Esophagus squamous epithelium (tissue), 5 donors: Measurements from ENCODE around the gene KAZN. TPM values are rescaled to one million over a fixed set of nuclear protein-coding genes. Genes with fewer than 3 reads are reported as not detected.

Experiments
- DNase-seq: peaks from one replicate; lab custom pipeline; 2025; lab: John Stamatoyannopoulos, UW
- H3K27ac ChIP-seq, 4 donors: fragments of 200-600 bp; sonication (generic); one replicate each; pipeline ENCODE4 v1.5.1; 2016 to 2019; ENCODE audit warnings: mild to moderate bottlenecking in 1 of 4
- H3K27me3 ChIP-seq, 4 donors: fragments of 200-600 bp; sonication (generic); 1 replicate in 3 of 4; 2 replicates in 1 of 4; pipeline versions ENCODE4 v1.5.1 to v1.6.0; 2017 to 2021; ENCODE audit warnings: antibody characterized with exemption in 1 of 4
- H3K36me3 ChIP-seq, 3 donors: fragments of 200-600 bp; sonication (generic); one replicate each; pipeline ENCODE4 v1.5.1; 2016 to 2019
- H3K4me1 ChIP-seq, 3 donors: fragments of 200-600 bp; sonication (generic); one replicate each; pipeline ENCODE4 v1.5.1; 2017 to 2019
- H3K4me3 ChIP-seq, 4 donors: fragments of 200-600 bp; sonication (generic); 1 replicate in 3 of 4; 2 replicates in 1 of 4; pipeline ENCODE4 v1.5.1; 2016 to 2019; ENCODE audit warnings: mild to moderate bottlenecking in 2 of 4, moderate library complexity in 1 of 4
- H3K9me3 ChIP-seq, 3 donors: fragments of 200-600 bp; sonication (generic); one replicate each; pipeline ENCODE4 v1.5.1; 2016 to 2019
- CTCF ChIP-seq, 6 experiments: fragments of 450-650 bp in 4 of 6; fragments of 200-600 bp in 2 of 6; sonication (generic) in 2 of 6; IDR thresholded peaks; one replicate each; pipeline ENCODE4 v1.5.1; 2016 to 2019; ENCODE audit warnings: antibody characterized with exemption in 6 of 6, mild to moderate bottlenecking in 4 of 6, moderate library complexity in 4 of 6
- POLR2A ChIP-seq, 4 donors: fragments of 450-650 bp; IDR thresholded peaks; one replicate each; pipeline ENCODE4 v1.6.1; 2017; ENCODE audit warnings: antibody characterized with exemption in 4 of 4, mild to moderate bottlenecking in 4 of 4, moderate library complexity in 3 of 4
- WGBS, 2 donors: methylation state at CpG; one replicate each; pipeline ENCODE4 v1.1.5; 2018; 5-methylcytosine and 5-hydroxymethylcytosine counted together
- intact Hi-C: fragments of 100-400 bp; cut with DNase I; formaldehyde crosslinking; loops from one replicate; pipeline ENCODE4 v1.15.0; 2022
- total RNA-seq, 4 donors: library from RNA; depleted of rRNA; stranded (reverse); fragments of >200 nt; gene quantifications; one replicate each; pipeline ENCODE4 v1.1.0, GENCODE V29; 2016
- donor health status: DM: yes; HTN: yes; CAD: no.

The KAZN gene
- total RNA-seq, 4 donors from 2014 or later: 25.0 to 54.5 (median 30.8) TPM

GRCh38 chr1:15156807-15157380 lies 558.4 kb downstream of the KAZN start:
- peak overlapping the region in 1 of 4 donors; percentile 19 for H3K27ac ChIP-seq

GRCh38 chr1:15157524-15158399 lies 559.3 kb downstream of the KAZN start:
- Histone ChIP-seq H3K4me3 (no peak overlapping the region), H3K27ac (peak overlapping the region in 2 of 4 donors; percentile 18 to 45)

More at GRCh38 chr1:15156807-15157380, 558.4 kb downstream of the KAZN start:
- Histone ChIP-seq H3K4me3 (no peak overlapping the region), H3K27me3 (peaks cover 0 to 18% (median 0%) of the 10 kb centered on the region in 4 donors), H3K9me3 (no peaks in the 10 kb centered on the region), H3K4me1 (peaks cover 13 to 76% (median 39%) of the 10 kb centered on the region in 3 donors), H3K36me3 (no peaks in the 10 kb centered on the region)
- intact Hi-C loops: loop anchor here (10.0 kb wide), 1 partner anchor 118 kb away; no protein-coding TSS in a partner anchor
- no peak for DNase-seq
- TF ChIP-seq CTCF (IDR thresholded peaks at IDR 0.05): no peak
- TF ChIP-seq POLR2A (IDR thresholded peaks at IDR 0.05): no peak
- 78 to 82% methylated on average over 8 to 9 of the region's 9 CpGs for WGBS, 2 donors

GRCh38 chr1:15158506-15159165 lies 560.2 kb downstream of the KAZN start:
- no peak for DNase-seq
- whole genome bisulfite sequencing, 2 donors: 48 to 53% methylated on average over 12 to 13 of the region's 13 CpGs
- no peaks in the 10 kb centered on the region for H3K9me3 ChIP-seq
- peaks cover 9 to 67% (median 36%) of the 10 kb centered on the region in 3 donors for H3K4me1 ChIP-seq
- TF ChIP-seq POLR2A (IDR thresholded peaks at IDR 0.05) (no peak), CTCF (IDR thresholded peaks at IDR 0.05) (no peak)
- H3K27me3 ChIP-seq: peaks cover 0 to 4% (median 0%) of the 10 kb centered on the region in 4 donors
- intact Hi-C loops: loop anchor here (10.0 kb wide), 1 partner anchor 116 kb away; no protein-coding TSS in a partner anchor
- peak overlapping the region in 2 of 4 donors; percentile 18 to 45 for H3K27ac ChIP-seq
- H3K36me3 ChIP-seq: no peaks in the 10 kb centered on the region
- no peak overlapping the region for H3K4me3 ChIP-seq

More at GRCh38 chr1:15157524-15158399, 559.3 kb downstream of the KAZN start:
- WGBS, 2 donors: 84 to 88% methylated on average over 16 of the region's 17 CpGs
- TF ChIP-seq POLR2A (IDR thresholded peaks at IDR 0.05): no peak
- no peak for TF ChIP-seq CTCF (IDR thresholded peaks at IDR 0.05)
- Histone ChIP-seq H3K4me1 (peaks cover 9 to 68% (median 36%) of the 10 kb centered on the region in 3 donors), H3K9me3 (no peaks in the 10 kb centered on the region), H3K36me3 (no peaks in the 10 kb centered on the region), H3K27me3 (peaks cover 0 to 11% (median 0%) of the 10 kb centered on the region in 4 donors)
- no peak for DNase-seq
- intact Hi-C loops: loop anchor here (10.0 kb wide), 1 partner anchor 117 kb away; no protein-coding TSS in a partner anchor

GRCh38 chr1:15159166-15159555 lies 560.7 kb downstream of the KAZN start:
- Histone ChIP-seq H3K36me3 (no peaks in the 10 kb centered on the region), H3K4me1 (peaks cover 9 to 63% (median 36%) of the 10 kb centered on the region in 3 donors), H3K27ac (peak overlapping the region in 1 of 4 donors; percentile 45)

More at GRCh38 chr1:15159166-15159555, 560.7 kb downstream of the KAZN start:
- Histone ChIP-seq H3K4me3 (peak overlapping the region in 1 of 4 donors; percentile 2), H3K9me3 (no peaks in the 10 kb centered on the region), H3K27me3 (no peaks in the 10 kb centered on the region)
- no peak for DNase-seq
- WGBS, 2 donors: 57 to 59% methylated on average over 7 of the region's 7 CpGs
- intact Hi-C loops: loop anchor here (10.0 kb wide), 1 partner anchor 116 kb away; no protein-coding TSS in a partner anchor
- no peak for TF ChIP-seq CTCF (IDR thresholded peaks at IDR 0.05)
- no peak for TF ChIP-seq POLR2A (IDR thresholded peaks at IDR 0.05)
